NCI-H2107 (cell line): ENCODE results near the gene NUDC.
"Not testable (repeated sequence)": the region's sequence is repeated elsewhere in the genome, so short reads cannot be mapped to it uniquely, and the experiment has no call there.

Source experiments
- DNase-seq: peaks from one replicate; lab custom pipeline; 2025; lab: John Stamatoyannopoulos, UW

NUDC gene

GRCh38 chr1:26989403-26990109, 68.0 kb downstream of the NUDC start:
- DNase-seq: not testable (repeated sequence)

- DNase-seq: no peak
Measured at GRCh38 chr1:26991310-26992116, 70.0 kb downstream of the NUDC start.

GRCh38 chr1:26993237-26994019, 71.9 kb downstream of the NUDC start, which contains the start of gene TRNP1:
Gene TRNP1, plus strand, starts transcription at chr1:26993692. Its CDS starts 95 bp downstream, at chr1:26993787.
- DNase-seq: no peak

- no peak for DNase-seq
Measured at GRCh38 chr1:26994020-26994786, 72.7 kb downstream of the NUDC start.

GRCh38 chr1:26994787-26995517, 73.4 kb downstream of the NUDC start:
- DNase-seq: peak; percentile 48

GRCh38 chr1:26996024-26996423, 74.5 kb downstream of the NUDC start:
- DNase-seq: no peak
